T-helper 17 cell (primary cell): Measurements from ENCODE around the gene KRT76. TPM values are rescaled to one million over a fixed set of nuclear protein-coding genes. Genes with fewer than 3 reads are reported as not detected.

Experiments
- ATAC-seq: fragments of 150-1000 bp; cut with Tn5 transposase; 2 replicates; pipeline ENCODE4 v1.10.0; 2021; ENCODE audit warnings: mild to moderate bottlenecking, moderate library complexity
- DNase-seq, 3 donors: peaks; one replicate each; pipeline versions ENCODE4 v3.0.0 to v3.0.0-alpha.2; 2020 to 2021
- H3K9me3 ChIP-seq: one replicate; pipeline ENCODE4 v1.7.0; 2013; ENCODE audit warnings: low read length, mild to moderate bottlenecking; ENCODE audit not compliant: control insufficient read depth, poor library complexity, severe bottlenecking
- H3K27ac Mint-ChIP-seq: one replicate; pipeline ENCODE4 v1.8.0; 2022; ENCODE audit warnings: mild to moderate bottlenecking, moderate library complexity, mixed read lengths
- H3K27me3 Mint-ChIP-seq: one replicate; pipeline ENCODE4 v1.8.0; 2022; ENCODE audit warnings: mixed read lengths
- H3K36me3 Mint-ChIP-seq: one replicate; pipeline ENCODE4 v1.8.0; 2022; ENCODE audit warnings: low read depth, mixed read lengths
- H3K4me1 Mint-ChIP-seq: one replicate; pipeline ENCODE4 v1.8.0; 2022; ENCODE audit warnings: mild to moderate bottlenecking, mixed read lengths
- H3K4me3 Mint-ChIP-seq: one replicate; pipeline ENCODE4 v1.8.0; 2022; ENCODE audit warnings: mild to moderate bottlenecking, moderate library complexity, mixed read lengths
- total RNA-seq, 4 donors: library from RNA in 2 of 4; stranded (reverse) in 2 of 4; gene quantifications; one replicate each; pipeline ENCODE4 v1.2.3 and lab custom pipeline; 2022 to 2026

Gene KRT76
- total RNA-seq, 2 donors from 2014 or later = not detected

DNA sequence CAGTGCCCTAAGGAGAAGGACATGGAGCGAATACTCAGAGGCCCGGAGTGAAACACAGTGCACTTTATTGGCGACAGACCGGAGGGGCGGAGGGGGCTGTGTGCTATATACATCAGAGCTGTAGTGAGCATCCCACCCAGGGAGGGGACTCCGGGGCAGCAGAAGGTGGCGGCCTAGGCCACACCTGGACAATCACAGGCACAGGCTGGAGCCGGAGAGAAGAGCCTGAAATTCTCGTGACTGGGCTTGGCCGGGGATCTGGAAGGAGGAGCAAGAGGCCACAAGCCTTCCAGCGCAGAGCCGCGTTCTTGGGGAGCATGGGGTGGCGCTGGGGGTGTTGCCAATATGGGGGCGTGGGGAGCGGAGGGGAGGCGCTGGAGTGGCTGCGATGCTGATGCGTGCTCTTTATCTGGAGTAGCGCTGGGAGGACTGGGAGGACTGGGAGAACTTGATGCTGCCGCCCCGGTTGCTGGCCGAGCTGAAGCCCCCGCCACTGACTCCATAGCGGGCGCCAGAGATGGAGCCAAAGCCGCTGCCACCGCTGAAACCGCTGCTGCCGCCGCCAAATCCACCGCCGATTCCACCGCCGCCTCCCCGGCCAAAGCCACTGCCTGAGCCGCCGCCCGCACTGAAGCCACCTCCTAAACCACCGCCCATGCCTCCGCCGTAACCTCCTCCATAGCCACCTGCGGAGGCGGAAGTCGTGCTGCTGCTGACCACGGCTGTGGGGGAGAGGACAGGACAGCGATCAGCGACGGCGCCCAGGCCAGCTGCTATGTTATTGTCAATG lies 12.7 kb upstream of the KRT76 start:
- Mint-ChIP-seq H3K27me3 (peaks cover 74% of the 10 kb centered on the region), H3K36me3 (peaks cover 2% of the 10 kb centered on the region), H3K4me3 (no peak overlapping the region), H3K27ac (no peak overlapping the region), H3K4me1 (peaks cover 2% of the 10 kb centered on the region)
- no peaks in the 10 kb centered on the region for H3K9me3 ChIP-seq
- DNase-seq = no peak
- ATAC-seq = no peak

DNA sequence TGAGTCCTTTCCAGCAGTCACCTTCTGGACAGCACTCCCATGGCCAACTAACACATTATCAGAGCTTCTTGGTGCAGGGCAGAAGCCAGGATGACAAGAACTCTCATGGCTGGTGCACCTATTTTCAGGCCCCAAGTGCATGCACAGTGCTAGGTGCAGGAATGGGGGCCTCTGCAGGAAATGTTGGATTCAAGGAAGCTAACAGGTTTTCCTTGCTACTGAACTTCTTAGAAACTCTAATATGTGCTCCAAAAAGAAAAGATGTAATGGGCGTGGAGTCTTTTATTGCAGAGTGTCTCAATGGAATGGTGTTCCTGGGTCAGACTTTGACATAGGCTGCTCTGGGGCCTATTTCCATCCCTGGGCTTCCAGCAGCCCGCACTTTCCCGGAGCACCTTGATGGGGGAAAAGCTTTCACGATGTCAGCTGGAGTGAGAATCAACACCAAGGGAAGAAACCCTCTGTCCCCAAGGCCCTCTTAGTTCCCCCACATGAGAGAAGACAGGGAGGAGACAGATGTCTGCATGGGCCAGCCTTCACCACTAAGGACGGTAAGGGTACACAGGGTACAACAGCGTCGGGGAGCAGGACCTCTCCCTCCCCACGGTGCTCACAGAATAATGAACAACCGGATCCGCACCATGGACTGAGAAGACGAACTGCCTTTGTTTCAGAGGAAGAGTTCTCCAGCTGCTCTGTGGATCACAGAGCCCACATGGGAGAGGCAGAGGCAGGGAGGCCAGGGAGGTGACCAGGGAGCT lies 11.9 kb upstream of the KRT76 start:
- H3K4me3 Mint-ChIP-seq = no peak overlapping the region
- no peak for DNase-seq
- peaks cover 2% of the 10 kb centered on the region for H3K36me3 Mint-ChIP-seq
- ATAC-seq = no peak
- H3K4me1 Mint-ChIP-seq = peaks cover 2% of the 10 kb centered on the region
- H3K9me3 ChIP-seq = no peaks in the 10 kb centered on the region
- H3K27ac Mint-ChIP-seq = no peak overlapping the region
- peaks cover 74% of the 10 kb centered on the region for H3K27me3 Mint-ChIP-seq

DNA sequence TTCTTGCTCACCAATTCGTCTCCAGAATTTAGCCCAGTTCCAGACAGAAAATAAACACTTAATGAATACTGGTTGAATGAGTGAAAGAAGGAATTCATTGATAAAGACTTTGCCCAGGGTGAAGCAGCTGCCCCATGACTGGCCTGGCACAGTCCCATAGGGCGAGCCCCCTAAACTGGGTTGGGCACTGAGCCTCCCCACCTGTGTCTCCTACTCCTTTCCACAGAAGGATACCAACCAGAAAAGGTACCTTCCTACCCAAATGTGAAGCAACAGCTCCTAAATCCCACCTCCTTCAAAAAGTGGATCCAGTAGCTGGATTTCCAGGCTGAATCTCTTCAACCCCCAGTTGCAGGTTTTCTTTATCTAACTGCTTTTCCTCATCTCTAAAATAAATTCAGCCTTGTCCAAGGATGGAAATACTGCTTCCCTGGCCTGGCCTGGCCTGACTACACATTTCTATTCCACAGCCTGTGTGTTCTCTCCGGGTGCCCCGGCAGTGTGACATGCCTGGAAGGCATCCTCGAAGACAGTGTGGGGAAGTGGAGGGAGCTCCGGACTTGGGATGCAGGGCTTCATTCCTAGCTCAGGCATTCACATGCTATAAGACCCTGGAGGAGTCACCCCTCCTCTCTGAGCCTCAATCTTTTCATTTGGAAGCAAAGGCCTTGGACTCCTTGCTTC lies 11.2 kb upstream of the KRT76 start:
- Mint-ChIP-seq H3K4me3 (no peak overlapping the region), H3K27ac (no peak overlapping the region), H3K27me3 (peaks cover 74% of the 10 kb centered on the region), H3K36me3 (peaks cover 5% of the 10 kb centered on the region), H3K4me1 (peaks cover 2% of the 10 kb centered on the region)
- DNase-seq (no peak), ATAC-seq (no peak)
- no peaks in the 10 kb centered on the region for H3K9me3 ChIP-seq

DNA sequence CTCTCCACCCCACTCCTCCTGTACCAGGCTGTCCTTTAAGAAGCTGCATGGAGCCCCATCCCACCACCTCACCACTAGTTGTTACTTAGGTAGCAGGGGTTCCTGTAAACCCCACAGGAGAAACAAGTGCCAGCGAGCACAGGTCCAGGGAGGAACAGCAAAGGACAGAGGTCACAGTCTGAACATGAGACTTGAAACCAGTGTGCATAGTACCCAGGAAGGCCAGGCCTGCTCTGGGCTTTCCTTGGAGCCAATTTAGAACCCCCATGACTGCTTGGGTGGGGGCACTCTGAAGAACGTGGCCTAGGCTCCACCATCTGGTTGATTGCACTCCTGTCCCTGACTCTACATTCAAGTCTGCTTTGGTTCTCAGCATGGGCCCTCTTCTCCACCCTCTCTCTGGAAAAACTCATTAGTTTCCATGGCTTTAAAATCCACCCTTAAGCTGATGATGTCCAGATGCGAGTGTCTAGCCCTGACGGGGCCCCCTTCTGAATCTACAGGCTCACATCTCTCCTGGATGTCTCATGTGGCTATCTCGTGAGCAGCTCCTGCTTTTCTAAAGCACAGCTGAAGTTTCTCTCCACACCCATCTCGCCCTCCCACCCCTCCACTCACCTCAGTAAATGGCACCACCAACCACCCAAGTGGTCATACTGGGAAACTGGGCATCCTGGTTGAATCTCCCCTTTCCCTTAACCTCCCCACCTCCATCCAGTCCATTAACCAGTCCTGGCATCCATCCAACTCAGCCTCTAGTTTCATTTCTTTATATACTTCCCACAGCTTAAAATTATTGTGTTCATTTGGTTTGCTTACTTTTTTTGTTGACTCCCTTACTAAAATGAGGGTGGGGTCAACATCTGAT lies 10.4 kb upstream of the KRT76 start:
- no peak for ATAC-seq
- DNase-seq = no peak
- Mint-ChIP-seq H3K36me3 (peaks cover 5% of the 10 kb centered on the region), H3K27ac (no peak overlapping the region), H3K4me3 (no peak overlapping the region), H3K27me3 (peaks cover 72% of the 10 kb centered on the region), H3K4me1 (peaks cover 2% of the 10 kb centered on the region)
- H3K9me3 ChIP-seq = no peaks in the 10 kb centered on the region

DNA sequence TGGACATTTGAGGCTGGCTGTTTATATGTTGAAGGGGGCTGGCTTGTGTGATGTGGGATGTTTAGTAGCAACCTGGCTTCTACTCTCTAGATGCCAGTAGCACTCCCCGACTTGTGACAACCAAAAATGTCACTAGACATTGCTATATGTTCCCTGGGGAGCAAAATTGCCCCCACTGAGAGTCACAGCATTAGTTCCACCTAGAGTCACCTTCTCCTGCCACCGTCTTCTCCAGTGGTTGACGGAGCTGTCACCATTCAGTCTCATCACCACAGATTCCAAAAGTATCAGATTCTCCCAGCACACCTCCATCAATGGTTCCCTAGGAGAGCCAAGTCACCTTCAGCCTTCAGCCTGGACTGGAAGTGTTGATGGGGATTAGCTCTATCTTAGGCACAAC lies 7.8 kb upstream of the KRT76 start:
- Mint-ChIP-seq H3K4me1 (no peaks in the 10 kb centered on the region), H3K36me3 (peaks cover 5% of the 10 kb centered on the region), H3K27me3 (peaks cover 60% of the 10 kb centered on the region), H3K27ac (no peak overlapping the region), H3K4me3 (no peak overlapping the region)
- ATAC-seq = no peak
- no peak for DNase-seq
- H3K9me3 ChIP-seq = no peaks in the 10 kb centered on the region

DNA sequence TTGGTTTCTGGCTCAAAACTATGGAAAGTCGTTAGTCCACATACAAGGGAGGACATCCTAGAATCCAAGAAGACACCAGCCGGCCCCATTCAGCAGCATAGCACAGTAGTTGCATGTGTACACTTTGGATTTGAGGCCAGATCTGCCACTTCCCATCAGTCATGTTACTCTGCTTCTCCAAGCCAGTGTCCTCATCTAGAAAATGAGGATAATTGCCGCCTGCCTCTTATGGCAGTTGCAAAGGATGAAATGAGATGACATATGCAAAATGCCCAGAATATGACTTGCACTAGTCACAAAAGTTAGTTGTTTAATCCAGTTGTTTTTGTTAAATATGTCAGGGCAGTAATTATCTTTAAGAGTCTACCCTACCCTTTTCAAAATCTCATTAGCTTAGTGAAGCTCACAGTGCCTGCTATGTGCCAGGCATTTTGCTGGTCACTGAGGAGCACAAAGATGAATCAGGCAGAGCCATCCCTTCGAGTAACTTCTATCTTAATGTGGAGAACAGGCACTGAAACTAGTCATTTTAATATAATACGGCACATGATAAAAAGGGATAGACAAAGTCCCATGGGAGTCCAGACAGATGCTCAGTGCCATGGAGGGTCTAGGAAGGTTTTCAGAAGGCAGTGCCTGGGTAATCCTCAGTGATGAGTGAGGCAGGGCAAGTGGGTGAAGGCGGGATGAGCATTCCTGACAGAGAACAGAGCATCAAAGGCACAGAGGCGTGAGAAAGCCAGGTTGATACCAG lies 6.6 kb upstream of the KRT76 start:
- DNase-seq (no peak), ATAC-seq (no peak)
- H3K27me3 Mint-ChIP-seq = peaks cover 60% of the 10 kb centered on the region
- H3K36me3 Mint-ChIP-seq = peaks cover 5% of the 10 kb centered on the region
- no peak overlapping the region for H3K4me3 Mint-ChIP-seq
- no peaks in the 10 kb centered on the region for H3K4me1 Mint-ChIP-seq
- H3K27ac Mint-ChIP-seq = no peak overlapping the region
- no peaks in the 10 kb centered on the region for H3K9me3 ChIP-seq

DNA sequence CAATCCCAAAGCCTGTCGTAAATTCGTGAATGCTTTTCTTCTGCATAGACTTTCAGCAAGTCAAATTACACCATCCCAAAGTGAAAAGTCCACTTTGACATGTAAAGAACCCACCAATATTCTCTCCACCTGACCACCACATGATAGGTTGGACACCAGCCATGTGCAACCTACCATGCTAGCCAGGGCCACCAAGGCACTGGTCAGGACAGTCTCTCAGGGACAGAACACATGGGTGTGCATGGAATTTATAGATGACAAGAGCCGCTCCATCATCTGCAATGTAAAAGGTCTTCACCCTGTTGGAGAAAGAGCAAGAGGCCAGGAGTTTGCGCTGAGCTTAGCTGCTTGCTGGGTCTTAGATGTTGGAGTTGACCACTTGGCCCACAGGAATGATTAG lies 5.4 kb upstream of the KRT76 start:
- H3K4me1 Mint-ChIP-seq = no peaks in the 10 kb centered on the region
- peaks cover 5% of the 10 kb centered on the region for H3K36me3 Mint-ChIP-seq
- no peak overlapping the region for H3K4me3 Mint-ChIP-seq
- H3K27ac Mint-ChIP-seq = no peak overlapping the region
- DNase-seq (no peak), ATAC-seq (no peak)
- peaks cover 61% of the 10 kb centered on the region for H3K27me3 Mint-ChIP-seq
- no peaks in the 10 kb centered on the region for H3K9me3 ChIP-seq

DNA sequence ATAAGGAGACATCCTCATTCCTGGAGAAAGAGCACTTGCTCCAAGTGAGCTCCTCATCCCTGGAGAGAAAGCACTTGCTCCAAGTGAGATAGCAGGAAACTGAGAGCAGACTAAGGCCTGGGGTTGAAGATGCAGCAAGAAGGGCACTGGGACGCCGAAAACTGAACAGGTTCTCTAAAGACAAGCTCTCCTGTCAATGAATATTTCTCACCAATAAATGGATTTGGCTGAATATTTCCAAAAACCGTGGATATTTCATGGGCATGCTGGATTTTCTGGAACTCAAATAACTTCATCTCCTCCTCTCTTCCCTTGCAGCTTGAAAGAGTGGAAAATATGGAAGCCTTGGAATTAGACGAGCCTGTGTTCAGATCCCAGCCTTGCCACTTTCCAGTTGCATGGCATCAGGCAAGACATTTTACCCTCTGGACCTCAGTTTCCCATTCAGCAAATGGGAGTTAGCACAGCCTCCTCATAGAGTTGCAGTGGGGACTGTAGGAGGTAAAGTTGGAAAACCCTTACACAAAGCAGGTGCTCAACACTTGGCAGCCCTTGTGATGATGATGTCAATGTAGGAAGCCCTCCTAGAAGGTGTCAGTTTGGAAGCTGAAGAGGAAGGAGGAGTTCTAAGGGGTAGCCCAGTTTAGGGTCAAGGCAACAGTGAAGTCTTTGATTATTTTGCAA lies 4.4 kb upstream of the KRT76 start:
- no peak for DNase-seq
- no peak for ATAC-seq
- no peak overlapping the region for H3K4me3 Mint-ChIP-seq
- no peak overlapping the region for H3K27ac Mint-ChIP-seq
- H3K27me3 Mint-ChIP-seq = peaks cover 65% of the 10 kb centered on the region
- H3K36me3 Mint-ChIP-seq = peaks cover 5% of the 10 kb centered on the region
- H3K9me3 ChIP-seq = no peaks in the 10 kb centered on the region
- peaks cover 2% of the 10 kb centered on the region for H3K4me1 Mint-ChIP-seq

DNA sequence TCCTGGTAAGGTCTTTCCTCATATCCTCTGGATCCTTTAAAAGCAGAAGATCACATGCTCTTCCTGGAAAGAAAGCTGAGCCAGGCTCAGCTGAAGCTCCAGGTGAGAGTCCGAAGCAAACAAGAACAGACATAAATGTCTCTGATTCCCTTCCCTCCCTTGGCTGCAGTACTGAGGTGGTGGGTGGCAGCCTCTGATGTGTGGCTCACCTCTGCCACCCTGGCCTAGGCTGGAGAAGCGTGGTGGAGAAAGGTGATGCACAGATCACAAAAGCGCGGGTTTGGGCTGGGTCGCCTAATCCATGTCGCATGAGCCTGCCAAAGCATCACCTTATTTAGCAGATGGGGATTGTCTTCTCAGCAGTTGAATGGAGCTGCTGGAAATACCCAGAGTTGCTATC lies 2.8 kb upstream of the KRT76 start:
- H3K4me3 Mint-ChIP-seq = no peak overlapping the region
- DNase-seq (no peak), ATAC-seq (no peak)
- H3K27ac Mint-ChIP-seq = no peak overlapping the region
- no peaks in the 10 kb centered on the region for H3K9me3 ChIP-seq
- H3K36me3 Mint-ChIP-seq = peaks cover 3% of the 10 kb centered on the region
- peaks cover 67% of the 10 kb centered on the region for H3K27me3 Mint-ChIP-seq
- H3K4me1 Mint-ChIP-seq = peaks cover 2% of the 10 kb centered on the region

DNA sequence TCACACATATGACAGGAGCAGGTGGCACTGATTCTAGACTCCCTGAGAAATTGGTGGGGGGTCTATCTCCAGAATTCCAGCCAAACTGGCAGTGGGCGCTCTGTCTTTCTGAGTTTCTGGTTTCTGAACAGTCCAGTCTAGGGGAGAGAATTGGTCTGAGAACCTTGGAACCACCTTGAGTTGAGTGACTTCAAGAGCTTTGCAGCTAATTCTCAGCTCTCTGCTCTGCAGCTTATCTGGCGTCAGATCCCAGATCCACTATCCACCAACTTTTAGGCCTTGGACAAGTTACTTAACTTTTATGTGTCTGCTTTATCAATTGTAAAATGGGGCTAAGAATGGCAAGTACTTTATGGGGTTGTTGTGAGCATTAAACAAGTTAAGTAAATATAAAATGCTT lies 1.7 kb upstream of the KRT76 start:
- ATAC-seq = no peak
- Mint-ChIP-seq H3K4me3 (no peak overlapping the region), H3K27me3 (peaks cover 59% of the 10 kb centered on the region)

DNA sequence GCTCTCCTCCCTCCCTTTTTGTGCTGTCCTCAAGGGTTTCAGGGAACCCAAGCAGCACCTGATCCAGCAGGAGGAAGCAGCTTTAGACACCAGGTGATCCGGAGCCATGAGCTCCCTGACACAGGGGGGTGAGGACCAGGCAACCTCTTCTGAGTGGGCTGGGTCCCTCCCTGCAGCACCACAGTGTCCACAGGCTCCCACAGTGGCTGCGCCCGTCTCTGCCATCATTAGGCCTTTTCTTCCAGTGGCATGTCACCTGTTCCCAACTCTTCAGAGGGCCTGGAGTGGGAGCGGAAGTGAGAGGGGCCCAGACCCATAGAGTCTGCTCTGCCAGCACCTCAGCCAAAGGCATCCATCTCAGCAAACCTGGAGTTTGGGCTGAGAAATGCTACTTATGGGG lies 421 bp upstream of the KRT76 start:
- ATAC-seq = no peak
- DNase-seq = no peak
- Mint-ChIP-seq H3K27ac (no peak overlapping the region), H3K4me3 (no peak overlapping the region), H3K36me3 (no peaks in the 10 kb centered on the region), H3K4me1 (peaks cover 2% of the 10 kb centered on the region), H3K27me3 (peaks cover 56% of the 10 kb centered on the region)
- H3K9me3 ChIP-seq = no peaks in the 10 kb centered on the region

More for the DNA sequence above, 1.7 kb upstream of the KRT76 start:
- peaks cover under 1% of the 10 kb centered on the region for H3K36me3 Mint-ChIP-seq
- no peaks in the 10 kb centered on the region for H3K9me3 ChIP-seq
- H3K27ac Mint-ChIP-seq = no peak overlapping the region
- H3K4me1 Mint-ChIP-seq = peaks cover 2% of the 10 kb centered on the region
- no peak for DNase-seq

DNA sequence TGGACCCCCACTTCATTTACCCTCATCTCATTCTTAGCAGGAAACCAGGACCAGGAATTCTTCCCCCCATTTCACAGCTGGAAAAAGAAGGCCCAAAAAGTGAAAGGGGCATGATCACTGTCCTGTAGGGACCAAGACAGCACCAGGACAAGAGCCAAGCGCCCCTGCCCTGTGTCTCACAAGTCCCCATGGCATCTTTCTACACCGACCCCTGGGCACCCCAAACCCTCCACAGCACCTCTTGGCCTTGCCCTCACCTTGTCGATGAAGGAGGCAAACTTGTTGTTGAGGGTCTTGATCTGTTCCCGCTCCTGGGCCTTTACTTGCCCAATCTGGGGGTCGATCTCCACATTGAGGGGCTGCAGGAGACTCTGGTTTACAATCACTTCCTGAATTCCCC lies 710 bp downstream of the KRT76 start:
- no peaks in the 10 kb centered on the region for H3K9me3 ChIP-seq
- Mint-ChIP-seq H3K4me3 (no peak overlapping the region), H3K27ac (no peak overlapping the region), H3K36me3 (no peaks in the 10 kb centered on the region), H3K4me1 (peaks cover 2% of the 10 kb centered on the region), H3K27me3 (peaks cover 53% of the 10 kb centered on the region)
- no peak for DNase-seq
- no peak for ATAC-seq
